ENCODE results near the gene GPR87. TPM values are rescaled to one million over a fixed set of nuclear protein-coding genes. Genes with fewer than 3 reads are reported as not detected.

The GPR87 gene
- total and polyA plus RNA-seq, 3 experiments from 2014 or later, result 0.61 to 1.2 TPM; not detected in 1

- H3K4me3 Mint-ChIP-seq, result no peak overlapping the region
- H3K9me3 ChIP-seq (ENCODE audit: low read length), result no peaks in the 10 kb centered on the region
- H3K36me3 Mint-ChIP-seq, result no peaks in the 10 kb centered on the region
- no peak overlapping the region for H3K27ac ChIP-seq (ENCODE audit: low read depth, low read length)
- H3K27ac Mint-ChIP-seq, result no peak overlapping the region
- H3K4me3 ChIP-seq (ENCODE audit: low read length), result no peak overlapping the region
- no peak for DNase-seq
- peaks cover 4 to 16% of the 10 kb centered on the region in 2 donors for H3K27me3 Mint-ChIP-seq
- no peaks in the 10 kb centered on the region for H3K36me3 ChIP-seq (ENCODE audit: insufficient read depth, low read length)
- no peaks in the 10 kb centered on the region for H3K4me1 ChIP-seq (ENCODE audit: insufficient read depth, low read length)
- POLR2A ChIA-PET, result no interaction called here
- no peaks in the 10 kb centered on the region for H3K27me3 ChIP-seq (ENCODE audit: insufficient read depth, low read length, poor library complexity, severe bottlenecking)
- no peaks in the 10 kb centered on the region for H3K4me1 Mint-ChIP-seq
- CTCF ChIA-PET, result no interaction called here
- no peaks in the 10 kb centered on the region for H3K9me3 Mint-ChIP-seq
Measured at GRCh38 chr3:151322511-151322910, 5.9 kb upstream of the GPR87 start.

- peaks cover 0 to 4% (median 0%) of the 10 kb centered on the region in 3 donors for H3K4me1 Mint-ChIP-seq
- no peaks in the 10 kb centered on the region for H3K36me3 Mint-ChIP-seq
- Histone ChIP-seq H3K36me3 (ENCODE audit: insufficient read depth, low read length) (no peaks in the 10 kb centered on the region), H3K4me1 (ENCODE audit: insufficient read depth, low read length) (no peaks in the 10 kb centered on the region), H3K4me3 (ENCODE audit: low read length) (no peak overlapping the region), H3K27ac (ENCODE audit: low read depth, low read length) (no peak overlapping the region), H3K27me3 (ENCODE audit: insufficient read depth, low read length, poor library complexity, severe bottlenecking) (no peaks in the 10 kb centered on the region), H3K9me3 (ENCODE audit: low read length) (no peaks in the 10 kb centered on the region)
- POLR2A ChIA-PET, result no interaction called here
- no peak for DNase-seq
- peak overlapping the region in 1 of 8 donors; percentile 44 for H3K27ac Mint-ChIP-seq
- peaks cover 4 to 14% of the 10 kb centered on the region in 2 donors for H3K27me3 Mint-ChIP-seq
- H3K4me3 Mint-ChIP-seq, result no peak overlapping the region
- CTCF ChIA-PET, result no interaction called here
- no peaks in the 10 kb centered on the region for H3K9me3 Mint-ChIP-seq
Measured at GRCh38 chr3:151321526-151321925, 4.9 kb upstream of the GPR87 start.

GRCh38 chr3:151320131-151320530, 3.5 kb upstream of the GPR87 start:
- ChIA-PET POLR2A (no interaction called here), CTCF (no interaction called here)
- Histone ChIP-seq H3K27me3 (ENCODE audit: insufficient read depth, low read length, poor library complexity, severe bottlenecking) (no peaks in the 10 kb centered on the region), H3K36me3 (ENCODE audit: insufficient read depth, low read length) (no peaks in the 10 kb centered on the region), H3K9me3 (ENCODE audit: low read length) (no peaks in the 10 kb centered on the region), H3K4me1 (ENCODE audit: insufficient read depth, low read length) (no peaks in the 10 kb centered on the region), H3K4me3 (ENCODE audit: low read length) (no peak overlapping the region), H3K27ac (ENCODE audit: low read depth, low read length) (no peak overlapping the region)
- no peak for DNase-seq
- H3K4me3 Mint-ChIP-seq, result no peak overlapping the region
- no peak overlapping the region for H3K27ac Mint-ChIP-seq
- no peaks in the 10 kb centered on the region for H3K36me3 Mint-ChIP-seq
- H3K9me3 Mint-ChIP-seq, result no peaks in the 10 kb centered on the region
- H3K27me3 Mint-ChIP-seq, result peaks cover 4 to 10% of the 10 kb centered on the region in 2 donors
- peaks cover 0 to 5% (median 0%) of the 10 kb centered on the region in 3 donors for H3K4me1 Mint-ChIP-seq

GRCh38 chr3:151319628-151320027, 3.0 kb upstream of the GPR87 start:
- no peaks in the 10 kb centered on the region for H3K36me3 ChIP-seq (ENCODE audit: insufficient read depth, low read length)
- DNase-seq, result no peak
- H3K4me1 Mint-ChIP-seq, result peaks cover 0 to 5% (median 0%) of the 10 kb centered on the region in 3 donors
- H3K36me3 Mint-ChIP-seq, result no peaks in the 10 kb centered on the region
- ChIA-PET POLR2A (no interaction called here), CTCF (no interaction called here)
- no peak overlapping the region for H3K4me3 ChIP-seq (ENCODE audit: low read length)
- no peak overlapping the region for H3K27ac ChIP-seq (ENCODE audit: low read depth, low read length)
- no peaks in the 10 kb centered on the region for H3K9me3 ChIP-seq (ENCODE audit: low read length)
- no peaks in the 10 kb centered on the region for H3K27me3 ChIP-seq (ENCODE audit: insufficient read depth, low read length, poor library complexity, severe bottlenecking)
- no peaks in the 10 kb centered on the region for H3K9me3 Mint-ChIP-seq
- H3K4me3 Mint-ChIP-seq, result no peak overlapping the region
- no peak overlapping the region for H3K27ac Mint-ChIP-seq
- H3K4me1 ChIP-seq (ENCODE audit: insufficient read depth, low read length), result no peaks in the 10 kb centered on the region
- peaks cover 5 to 13% of the 10 kb centered on the region in 2 donors for H3K27me3 Mint-ChIP-seq

- POLR2A ChIA-PET, result no interaction called here
- Histone ChIP-seq H3K4me1 (ENCODE audit: insufficient read depth, low read length) (no peaks in the 10 kb centered on the region), H3K4me3 (ENCODE audit: low read length) (no peak overlapping the region), H3K9me3 (ENCODE audit: low read length) (no peaks in the 10 kb centered on the region), H3K27me3 (ENCODE audit: insufficient read depth, low read length, poor library complexity, severe bottlenecking) (no peaks in the 10 kb centered on the region), H3K27ac (ENCODE audit: low read depth, low read length) (no peak overlapping the region), H3K36me3 (ENCODE audit: insufficient read depth, low read length) (no peaks in the 10 kb centered on the region)
- H3K27me3 Mint-ChIP-seq, result peaks cover 6 to 10% of the 10 kb centered on the region in 2 donors
- no peaks in the 10 kb centered on the region for H3K9me3 Mint-ChIP-seq
- CTCF ChIA-PET, result no interaction called here
- no peak overlapping the region for H3K4me3 Mint-ChIP-seq
- H3K36me3 Mint-ChIP-seq, result no peaks in the 10 kb centered on the region
- peaks cover 0 to 5% (median 0%) of the 10 kb centered on the region in 3 donors for H3K4me1 Mint-ChIP-seq
- no peak overlapping the region for H3K27ac Mint-ChIP-seq
- no peak for DNase-seq
Measured at GRCh38 chr3:151318991-151319390, 2.4 kb upstream of the GPR87 start.

GRCh38 chr3:151318313-151318712, 1.7 kb upstream of the GPR87 start:
- Mint-ChIP-seq H3K9me3 (no peaks in the 10 kb centered on the region), H3K4me1 (peaks cover 0 to 5% (median 0%) of the 10 kb centered on the region in 3 donors), H3K4me3 (no peak overlapping the region), H3K27me3 (peaks cover 3 to 10% of the 10 kb centered on the region in 2 donors), H3K36me3 (no peaks in the 10 kb centered on the region), H3K27ac (no peak overlapping the region)
- Histone ChIP-seq H3K4me3 (ENCODE audit: low read length) (no peak overlapping the region), H3K4me1 (ENCODE audit: insufficient read depth, low read length) (no peaks in the 10 kb centered on the region), H3K36me3 (ENCODE audit: insufficient read depth, low read length) (no peaks in the 10 kb centered on the region), H3K9me3 (ENCODE audit: low read length) (no peaks in the 10 kb centered on the region), H3K27me3 (ENCODE audit: insufficient read depth, low read length, poor library complexity, severe bottlenecking) (no peaks in the 10 kb centered on the region), H3K27ac (ENCODE audit: low read depth, low read length) (no peak overlapping the region)
- ChIA-PET POLR2A (no interaction called here), CTCF (no interaction called here)
- no peak for DNase-seq

GRCh38 chr3:151315846-151316245, 774 bp downstream of the GPR87 start:
- no peak overlapping the region for H3K4me3 Mint-ChIP-seq
- peaks cover 3 to 10% of the 10 kb centered on the region in 2 donors for H3K27me3 Mint-ChIP-seq
- ChIA-PET CTCF (no interaction called here), POLR2A (no interaction called here)
- peaks cover 0 to 5% (median 0%) of the 10 kb centered on the region in 3 donors for H3K4me1 Mint-ChIP-seq
- no peak overlapping the region for H3K27ac Mint-ChIP-seq
- no peaks in the 10 kb centered on the region for H3K36me3 ChIP-seq (ENCODE audit: insufficient read depth, low read length)
- no peaks in the 10 kb centered on the region for H3K9me3 ChIP-seq (ENCODE audit: low read length)
- H3K27me3 ChIP-seq (ENCODE audit: insufficient read depth, low read length, poor library complexity, severe bottlenecking), result no peaks in the 10 kb centered on the region
- no peaks in the 10 kb centered on the region for H3K4me1 ChIP-seq (ENCODE audit: insufficient read depth, low read length)
- no peak overlapping the region for H3K4me3 ChIP-seq (ENCODE audit: low read length)
- no peaks in the 10 kb centered on the region for H3K36me3 Mint-ChIP-seq
- H3K9me3 Mint-ChIP-seq, result no peaks in the 10 kb centered on the region
- H3K27ac ChIP-seq (ENCODE audit: low read depth, low read length), result no peak overlapping the region
- no peak for DNase-seq

- Histone ChIP-seq H3K9me3 (ENCODE audit: low read length) (no peaks in the 10 kb centered on the region), H3K36me3 (ENCODE audit: insufficient read depth, low read length) (no peaks in the 10 kb centered on the region), H3K4me3 (ENCODE audit: low read length) (no peak overlapping the region), H3K27me3 (ENCODE audit: insufficient read depth, low read length, poor library complexity, severe bottlenecking) (no peaks in the 10 kb centered on the region), H3K4me1 (ENCODE audit: insufficient read depth, low read length) (no peaks in the 10 kb centered on the region), H3K27ac (ENCODE audit: low read depth, low read length) (no peak overlapping the region)
- Mint-ChIP-seq H3K4me1 (peaks cover 0 to 5% (median 0%) of the 10 kb centered on the region in 3 donors), H3K4me3 (no peak overlapping the region), H3K9me3 (no peaks in the 10 kb centered on the region), H3K27me3 (peaks cover 3 to 12% of the 10 kb centered on the region in 2 donors), H3K27ac (no peak overlapping the region), H3K36me3 (no peaks in the 10 kb centered on the region)
- no peak for DNase-seq
- ChIA-PET CTCF (interaction anchor here (1.6 kb wide), 1 partner anchor 11 kb away, joined by 3 read pairs; no protein-coding TSS in a partner anchor), POLR2A (no interaction called here)
Measured at GRCh38 chr3:151315136-151315535, 1.5 kb downstream of the GPR87 start.

GRCh38 chr3:151314593-151314992, 2.0 kb downstream of the GPR87 start:
- Histone ChIP-seq H3K9me3 (ENCODE audit: low read length) (no peaks in the 10 kb centered on the region), H3K27ac (ENCODE audit: low read depth, low read length) (no peak overlapping the region), H3K4me1 (ENCODE audit: insufficient read depth, low read length) (no peaks in the 10 kb centered on the region), H3K36me3 (ENCODE audit: insufficient read depth, low read length) (no peaks in the 10 kb centered on the region), H3K27me3 (ENCODE audit: insufficient read depth, low read length, poor library complexity, severe bottlenecking) (no peaks in the 10 kb centered on the region), H3K4me3 (ENCODE audit: low read length) (no peak overlapping the region)
- peaks cover 0 to 5% (median 0%) of the 10 kb centered on the region in 3 donors for H3K4me1 Mint-ChIP-seq
- ChIA-PET POLR2A (no interaction called here), CTCF (interaction anchor here (1.6 kb wide), 1 partner anchor 12 kb away, joined by 3 read pairs; no protein-coding TSS in a partner anchor)
- no peak for DNase-seq
- no peak overlapping the region for H3K27ac Mint-ChIP-seq
- no peaks in the 10 kb centered on the region for H3K36me3 Mint-ChIP-seq
- peaks cover 2 to 13% of the 10 kb centered on the region in 2 donors for H3K27me3 Mint-ChIP-seq
- H3K4me3 Mint-ChIP-seq, result no peak overlapping the region
- no peaks in the 10 kb centered on the region for H3K9me3 Mint-ChIP-seq
